K562 (cell line): ENCODE results near the gene PCDHGA4. TPM values are rescaled to one million over a fixed set of nuclear protein-coding genes. Genes with fewer than 3 reads are reported as not detected.

Source experiments
- FOXJ2 ChIP-seq: fragments of 200-800 bp; sonication (Bioruptor generic); IDR thresholded peaks from 2 replicates; pipeline ENCODE4 v1.6.1; 2016; ENCODE audit warnings: missing genetic modification characterization, missing compliant biosample characterization
- MAZ ChIP-seq, 2 experiments: fragments of 450-650 bp in 1 of 2; sonication (generic) in 1 of 2; formaldehyde crosslinking; IDR thresholded peaks in 1 of 2; conservative IDR thresholded peaks in 1 of 2; 2 replicates each; pipeline versions ENCODE4 v1.4.0 to v1.5.0; 2020; ENCODE audit warnings: mild to moderate bottlenecking in 1 of 2, missing genetic modification reagents in 1 of 2
- MGA ChIP-seq: fragments of 450-650 bp; IDR thresholded peaks from 2 replicates; pipeline ENCODE4 v1.6.1; 2016; ENCODE audit warnings: mild to moderate bottlenecking, moderate library complexity
- RERE ChIP-seq: sonication (generic); formaldehyde crosslinking; IDR thresholded peaks from 2 replicates; pipeline ENCODE4 v1.8.0; 2023; ENCODE audit warnings: missing genetic modification reagents, mild to moderate bottlenecking, borderline replicate concordance
- SUPT5H ChIP-seq: fragments of 450-650 bp; IDR thresholded peaks from 2 replicates; pipeline ENCODE4 v1.6.1; 2016
- ZNF707 ChIP-seq: fragments of 250-450 bp; sonication (Bioruptor Pico); conservative IDR thresholded peaks from 2 replicates; pipeline ENCODE4 v1.8.0; 2022; ENCODE audit warnings: inconsistent platforms, mild to moderate bottlenecking, moderate library complexity
- polyA plus RNA-seq, 8 experiments: library from polyadenylated mRNA; depleted of rRNA in 4 of 8; stranded (reverse) in 5 of 8; unstranded in 3 of 8; fragments of >200 nt; fragmentation: Nextera tagmentation in 2 of 8; fragmentation: Illumina TruSeq in 1 of 8; extraction: Ambion mirVana in 2 of 8; extraction: Trizol in 1 of 8; gene quantifications; 2 replicates each; pipeline versions ENCODE4 v1.2.1 to v1.2.3, GENCODE V29; 2011 to 2014; ENCODE audit warnings: inconsistent platforms in 1 of 8, missing spikeins in 1 of 8
- total RNA-seq, 7 experiments: library from RNA; depleted of rRNA in 6 of 7; stranded (reverse); fragments of >200 nt in 6 of 7; fragmentation: Illumina TruSeq in 2 of 7; extraction: Trizol in 2 of 7; gene quantifications; 2 replicates each; pipeline versions ENCODE4 v1.2.1 to v1.2.3, GENCODE V29; 2011 to 2021; ENCODE audit warnings: low replicate concordance in 1 of 7

The PCDHGA4 gene
- total and polyA plus RNA-seq, 9 of the 15 experiments (the other 6 are each of a cell fraction or from before 2014, with no cell fraction given), result 0.12 to 0.40 (median 0.36) TPM; not detected in 2

GRCh38 chr5:141398608-141399007 is 43.8 kb downstream of the PCDHGA4 start (continued):
- TF ChIP-seq MGA (no peak), MAZ (CRISPR knock-in tag; conservative IDR thresholded peaks at IDR 0.05 in 1 of 2, IDR thresholded peaks at IDR 0.05 in 1 of 2) (no peak), FOXJ2 (no peak), ZNF707 (no peak), SUPT5H (no peak), RERE (no peak)
